GM21619 (cell line): Measurements from ENCODE around the gene PDE10A.

Experiments used
- ATAC-seq: cut with Tn5 transposase; IDR thresholded peaks from one replicate; pipeline ENCODE4 v1.9.1; 2021; ENCODE audit not compliant: unreplicated experiment

PDE10A gene

GRCh38 chr6:165426892-165427291, 236.1 kb downstream of the PDE10A start:
- ATAC-seq: no peak

GRCh38 chr6:165422192-165422591, 240.8 kb downstream of the PDE10A start:
- ATAC-seq: no peak

- no peak for ATAC-seq
Observed at GRCh38 chr6:165417278-165417865, 245.7 kb downstream of the PDE10A start.

- no peak for ATAC-seq
Observed at GRCh38 chr6:165404697-165405096, 258.3 kb downstream of the PDE10A start.

GRCh38 chr6:165404296-165404695, 258.7 kb downstream of the PDE10A start:
- no peak for ATAC-seq

GRCh38 chr6:165403006-165403595, 259.9 kb downstream of the PDE10A start:
- no peak for ATAC-seq

- no peak for ATAC-seq
Observed at GRCh38 chr6:165401092-165401491, 261.9 kb downstream of the PDE10A start.

GRCh38 chr6:165390475-165390874, 272.6 kb downstream of the PDE10A start:
- no peak for ATAC-seq

- ATAC-seq: no peak
Observed at GRCh38 chr6:165389534-165389933, 273.5 kb downstream of the PDE10A start.

- no peak for ATAC-seq
Observed at GRCh38 chr6:165383323-165383722, 279.7 kb downstream of the PDE10A start.

GRCh38 chr6:165376100-165376499, 286.9 kb downstream of the PDE10A start:
- ATAC-seq: no peak

GRCh38 chr6:165365371-165365770, 297.7 kb downstream of the PDE10A start:
- ATAC-seq: no peak

- ATAC-seq: no peak
Observed at GRCh38 chr6:165345700-165346099, 317.3 kb downstream of the PDE10A start.

- ATAC-seq: no peak
Observed at GRCh38 chr6:165340532-165340931, 322.5 kb downstream of the PDE10A start.

- no peak for ATAC-seq
Observed at GRCh38 chr6:165325609-165326008, 337.4 kb downstream of the PDE10A start.

- no peak for ATAC-seq
Observed at GRCh38 chr6:165321555-165322145, 341.4 kb downstream of the PDE10A start.

- ATAC-seq: no peak
Observed at GRCh38 chr6:165321150-165321549, 341.9 kb downstream of the PDE10A start.

- ATAC-seq: no peak
Observed at GRCh38 chr6:165317723-165318122, 345.3 kb downstream of the PDE10A start.

GRCh38 chr6:165308926-165309731, 353.9 kb downstream of the PDE10A start, which contains the start of gene C6orf118:
Gene C6orf118 (minus strand): TSS chr6:165309605. CDS start chr6:165309586, 19 bp downstream.
- ATAC-seq: no peak

- no peak for ATAC-seq
Observed at GRCh38 chr6:165306955-165307354, 356.1 kb downstream of the PDE10A start.

- ATAC-seq: no peak
Observed at GRCh38 chr6:165301372-165302246, 361.4 kb downstream of the PDE10A start.
